Cardiac septum (tissue), 1 donor: ENCODE data around the gene ITPRIP. TPM values are rescaled to one million over a fixed set of nuclear protein-coding genes. Genes with fewer than 3 reads are reported as not detected.

Source experiments
- DNase-seq: peaks from one replicate; pipeline ENCODE4 v3.0.0-alpha.2; 2020; ENCODE audit warnings: low spot score
- intact Hi-C: fragments of 100-400 bp; cut with DNase I; formaldehyde crosslinking; loops from one replicate; pipeline ENCODE4 v1.14.0; 2022
- microRNA-seq: library from miRNA; unstranded; fragments of <30 nt; microRNA quantifications from one replicate; pipeline ENCODE4 v1.2.0, GENCODE V29; 2020
- total RNA-seq: library from RNA; stranded (reverse); fragmentation: NEBNext Ultra II Directional; extraction: Animal tissue kit (Norgen Biotek cat#: 25700); gene quantifications from one replicate; pipeline ENCODE4 v1.2.1, GENCODE V29; 2021
- donor health status: DM: no; HTN: no; CAD: no.

Gene ITPRIP
- total RNA-seq, 1 donor from 2014 or later: 25.4 TPM

- intact Hi-C loops: no loop called here
- no peak for DNase-seq
Measured at GRCh38 chr10:104273286-104273685, 65.0 kb downstream of the ITPRIP start.

- intact Hi-C loops: loop anchor here (10.0 kb wide), 1 partner anchor 144 kb away; the partner anchor contains the start of gene SFR1
- DNase-seq: peak; percentile 99
Measured at GRCh38 chr10:104268713-104269645, 69.3 kb downstream of the ITPRIP start, which contains the start of gene GSTO2. Gene GSTO2, plus strand, starts transcription at chr10:104269184. Its CDS starts 5,732 bp downstream, at chr10:104274916.

GRCh38 chr10:104268405-104268712, 69.9 kb downstream of the ITPRIP start:
- DNase-seq: no peak
- intact Hi-C loops: loop anchor here (10.0 kb wide), 1 partner anchor 144 kb away; the partner anchor contains the start of gene SFR1

DNA sequence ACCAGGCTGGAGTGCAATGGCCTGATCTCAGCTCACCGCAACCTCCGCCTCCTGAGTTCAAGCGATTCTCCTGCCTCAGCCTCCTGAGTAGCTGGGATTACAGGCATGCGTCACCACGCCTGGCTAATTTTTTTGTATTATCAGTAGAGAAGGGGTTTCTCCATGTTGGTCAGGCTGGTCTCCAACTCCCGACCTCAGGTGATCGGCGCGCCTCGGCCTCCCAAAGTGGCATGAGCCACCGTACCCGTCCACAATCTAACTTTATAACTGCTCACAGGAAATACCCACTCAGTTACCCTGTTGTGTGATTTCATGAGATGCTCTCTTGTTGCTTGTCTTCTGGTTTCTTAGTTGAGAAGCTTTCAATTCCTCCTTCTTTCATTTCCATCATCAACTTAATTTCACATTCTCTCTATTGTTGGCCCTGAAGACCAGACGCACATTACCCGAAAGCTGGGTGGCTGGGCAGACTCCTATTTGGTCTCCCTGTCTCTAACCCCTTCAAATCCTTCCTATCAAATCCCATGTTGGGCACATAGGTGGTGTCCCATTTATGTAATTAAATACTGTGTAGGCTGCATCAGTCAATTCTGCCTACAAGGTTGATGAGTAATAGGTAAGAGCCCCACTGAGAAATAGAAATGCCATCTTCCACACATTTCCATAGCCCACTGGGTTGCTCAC, 70.4 kb downstream of the ITPRIP start:
- no peak for DNase-seq
- intact Hi-C loops: loop anchor here (10.0 kb wide), 1 partner anchor 143 kb away; the partner anchor contains the start of gene SFR1

DNA sequence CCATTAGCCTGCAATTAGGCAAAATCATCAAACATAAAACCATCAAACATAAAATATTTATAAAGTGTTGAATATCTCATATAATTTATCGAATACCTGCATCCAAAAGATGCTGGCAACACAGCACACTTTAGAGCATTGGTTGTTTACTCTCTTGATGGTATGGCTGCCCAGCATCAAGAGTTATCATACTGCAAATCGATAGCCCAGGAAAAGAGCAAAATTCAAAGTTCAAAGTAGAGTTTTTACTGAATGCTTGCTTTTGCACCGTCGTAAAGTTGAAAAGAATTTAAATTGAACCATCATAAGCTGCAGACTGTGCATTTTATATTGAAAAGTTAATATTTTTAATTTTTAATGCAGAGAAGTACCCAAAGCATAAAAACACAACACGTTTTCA, 73.5 kb downstream of the ITPRIP start:
- intact Hi-C loops: loop anchor here (10.0 kb wide), 1 partner anchor 140 kb away; the partner anchor contains the start of gene SFR1
- DNase-seq: no peak

GRCh38 chr10:104262055-104262454, 76.2 kb downstream of the ITPRIP start:
- intact Hi-C loops: loop anchor here (10.0 kb wide), 1 partner anchor 137 kb away; the partner anchor contains the start of gene SFR1
- no peak for DNase-seq

DNA sequence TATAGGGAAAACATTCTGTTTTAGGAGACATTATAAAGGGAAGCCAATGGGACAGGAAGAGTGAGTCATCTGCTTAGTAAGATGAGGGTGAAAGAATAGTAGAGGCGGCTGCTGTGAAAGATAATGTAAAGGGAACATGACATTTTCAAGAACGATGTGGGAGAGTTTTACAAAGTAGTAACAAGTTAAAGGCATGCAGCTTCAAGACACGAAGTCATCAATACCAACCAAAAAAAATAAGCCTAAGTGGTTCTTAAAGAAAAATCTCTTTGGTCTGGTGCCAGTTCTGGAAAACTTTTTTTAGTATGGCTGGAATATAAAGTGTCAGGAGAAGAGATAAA, 77.5 kb downstream of the ITPRIP start:
- no peak for DNase-seq
- intact Hi-C loops: loop anchor here (10.0 kb wide), 1 partner anchor 136 kb away; the partner anchor contains the start of gene SFR1

- DNase-seq: no peak
- intact Hi-C loops: loop anchor here (10.0 kb wide), 1 partner anchor 135 kb away; the partner anchor contains the start of gene SFR1
Measured at GRCh38 chr10:104259999-104260774, 78.1 kb downstream of the ITPRIP start.

Small RNAs within 50 kb of the gene (microRNA-seq; reads per million reads assigned to microRNA genes)
- gene MIR4482: not detected

Other genes starting within 250 kb of the ITPRIP start
- gene SFR1, start 216.3 kb downstream of the ITPRIP start, total RNA-seq: 7.2 TPM
- gene CFAP43, start 106.1 kb downstream of the ITPRIP start, total RNA-seq: 0.08 TPM
- 209 TPM for gene GSTO1, start 83.6 kb downstream of the ITPRIP start, total RNA-seq
- 0.67 TPM for gene GSTO2, start 69.3 kb downstream of the ITPRIP start, total RNA-seq
- gene CFAP58, start 15.4 kb upstream of the ITPRIP start, total RNA-seq: 2.7 TPM